Activated CD4-positive, alpha-beta T cell treated with anti-CD3 and anti-CD28 coated beads, Interleukin-2, amount 50 U/mL, for 1 hour (primary cell): ENCODE data around the gene DNASE1L2.

ENCODE experiments used
- DNase-seq: peaks from one replicate; pipeline ENCODE4 v3.0.0-alpha.2; 2020

DNASE1L2 gene

GRCh38 chr16:2271848-2272461 lies 35.7 kb downstream of the DNASE1L2 start:
- DNase-seq = no peak

GRCh38 chr16:2273484-2273883 lies 37.2 kb downstream of the DNASE1L2 start:
- DNase-seq = no peak

- DNase-seq = no peak
Observed at GRCh38 chr16:2273931-2274330, 37.7 kb downstream of the DNASE1L2 start.

DNA sequence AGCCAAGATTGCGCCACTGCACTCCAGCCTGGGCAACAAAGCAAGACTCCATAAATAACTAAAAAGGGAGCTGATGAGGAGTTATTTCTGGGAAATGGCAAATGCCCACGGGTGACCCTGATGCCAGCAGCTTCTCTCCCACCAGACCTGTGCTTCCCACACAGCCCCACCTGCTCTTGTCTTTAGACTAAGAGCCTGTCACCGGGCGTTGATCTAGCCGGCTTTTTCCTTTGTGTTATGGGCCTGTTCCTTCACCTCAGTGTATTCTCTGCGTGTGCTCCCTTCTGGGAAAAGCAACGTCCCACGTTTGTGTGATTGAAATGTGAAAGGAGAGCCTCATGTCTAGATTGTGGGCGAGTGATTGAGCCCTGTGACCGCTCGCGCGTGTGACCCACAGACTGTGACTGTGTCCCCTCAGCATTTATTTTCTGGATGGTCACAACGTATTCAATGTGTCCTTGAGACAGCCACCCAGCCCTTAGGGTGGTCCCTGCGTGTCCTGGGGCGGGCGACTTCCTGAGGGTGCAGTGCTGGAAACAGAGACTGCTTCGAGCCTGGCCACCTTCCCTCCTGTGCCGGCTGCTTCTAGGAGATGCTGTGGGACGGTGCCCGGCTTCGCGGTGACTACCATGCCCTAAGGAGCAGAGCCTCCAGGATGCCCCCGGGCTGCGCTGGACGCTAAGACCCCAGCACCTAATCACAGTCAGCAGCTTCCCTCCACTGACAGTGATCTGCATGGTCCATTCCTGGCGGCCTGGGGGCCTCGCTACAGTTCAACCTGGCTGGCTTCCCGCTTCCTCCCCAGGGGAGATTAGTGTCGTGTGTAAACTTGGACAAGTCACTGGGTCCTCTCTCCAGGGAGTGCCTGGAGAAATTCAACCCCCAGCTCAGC lies 39.5 kb downstream of the DNASE1L2 start:
- no peak for DNase-seq

DNA sequence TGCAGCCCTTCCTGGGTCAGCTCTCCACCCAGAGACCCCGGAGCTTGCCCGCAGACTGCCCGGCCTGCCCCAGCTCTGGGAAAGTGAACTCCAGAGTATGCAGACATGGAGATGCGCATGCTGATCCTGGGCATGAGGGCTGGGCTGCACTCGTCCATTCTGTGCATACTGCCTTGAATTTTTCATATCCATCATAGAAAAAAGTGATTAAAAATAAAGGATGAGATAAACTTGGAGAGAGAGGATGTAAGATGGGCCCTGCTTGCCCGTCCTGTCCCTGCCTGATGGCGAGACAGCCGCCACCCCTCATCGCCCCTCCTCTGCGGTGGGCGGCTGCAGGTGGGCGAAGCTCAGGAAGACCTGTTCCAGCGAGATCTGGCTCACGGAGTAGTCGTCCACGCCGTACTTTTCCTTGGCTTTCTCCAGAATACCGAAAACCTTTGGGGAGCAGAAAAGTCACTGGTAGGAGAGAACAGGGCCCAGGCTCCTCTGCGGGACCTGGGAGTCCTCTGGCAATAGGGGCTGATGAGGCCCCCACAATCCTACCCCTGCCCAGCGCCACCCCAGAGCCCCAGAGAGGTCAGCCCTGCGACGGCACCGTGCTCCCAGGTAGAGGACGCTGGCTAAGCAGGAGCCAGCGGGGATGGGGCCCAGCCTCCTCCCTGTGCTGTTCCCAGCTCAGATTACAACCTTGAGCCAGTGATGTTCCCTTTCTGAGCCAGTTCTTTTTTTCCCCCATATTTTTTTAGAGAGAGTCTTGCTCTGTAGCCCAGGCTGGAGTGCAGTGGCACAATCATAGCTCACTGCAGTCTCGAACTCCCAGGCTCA lies 40.3 kb downstream of the DNASE1L2 start:
- DNase-seq = no peak

DNA sequence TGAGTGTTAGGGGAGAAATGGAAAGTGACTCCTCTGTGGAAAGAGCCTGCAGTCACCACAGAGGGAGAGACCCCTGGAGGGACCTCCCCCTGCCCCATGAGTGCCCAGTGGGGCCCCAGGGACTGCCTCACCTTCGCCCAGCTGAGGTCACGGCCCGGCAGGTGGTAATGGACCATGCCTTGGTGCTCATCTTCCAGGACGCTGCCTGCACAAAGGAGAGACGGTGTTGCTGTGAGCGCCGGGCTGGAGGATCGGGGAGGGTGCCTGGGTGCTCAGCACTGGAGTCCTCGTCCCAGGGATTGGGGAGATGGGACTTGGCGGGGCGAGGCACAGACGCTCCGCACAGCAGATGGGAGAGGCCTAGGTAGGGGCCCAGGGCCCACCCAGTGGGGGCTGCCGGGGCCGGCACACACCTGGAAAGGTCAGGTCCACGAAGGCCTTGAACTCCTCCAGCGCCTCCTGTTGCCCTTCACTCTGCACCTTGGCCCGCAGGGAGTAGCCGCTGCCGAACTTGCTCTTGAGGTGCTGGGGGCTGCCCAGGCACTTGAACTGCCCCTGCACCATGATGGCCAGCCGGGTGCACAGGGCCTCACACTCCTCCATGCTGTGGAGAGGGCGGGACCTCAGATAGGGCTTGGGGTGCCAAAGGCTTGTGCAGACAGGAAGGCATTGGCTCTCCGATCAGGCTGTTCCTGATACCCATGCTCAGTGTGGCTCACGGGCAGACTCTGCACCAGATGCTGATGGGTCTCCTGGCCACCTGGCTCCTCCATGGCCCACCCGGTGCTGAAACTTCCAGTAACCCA lies 41.4 kb downstream of the DNASE1L2 start:
- no peak for DNase-seq

GRCh38 chr16:2278272-2278608 lies 42.0 kb downstream of the DNASE1L2 start:
- DNase-seq = no peak

GRCh38 chr16:2278956-2279800 lies 42.9 kb downstream of the DNASE1L2 start:
- no peak for DNase-seq

- DNase-seq = no peak
Observed at GRCh38 chr16:2280461-2280860, 44.2 kb downstream of the DNASE1L2 start.

GRCh38 chr16:2280981-2281542 lies 44.8 kb downstream of the DNASE1L2 start:
- no peak for DNase-seq

DNA sequence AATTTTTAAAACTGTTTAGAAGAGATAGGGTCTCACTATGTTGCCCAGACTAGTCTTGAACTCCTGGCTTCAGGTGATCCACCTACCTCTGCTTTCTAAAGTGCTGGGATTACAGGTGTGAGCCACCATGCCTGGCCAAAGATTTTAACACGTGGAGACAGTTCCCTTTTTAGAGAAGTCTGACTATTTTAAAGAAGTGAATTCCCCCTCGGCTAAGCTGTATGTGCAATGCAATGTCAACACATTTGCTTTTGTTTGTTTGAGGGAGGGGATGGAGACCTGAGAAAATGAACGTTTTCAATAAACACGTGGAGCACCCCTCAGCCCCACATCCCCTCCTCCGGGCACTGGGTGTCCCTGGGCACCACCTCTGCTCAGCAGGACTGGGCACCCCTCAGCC lies 46.0 kb downstream of the DNASE1L2 start:
- DNase-seq = no peak

DNA sequence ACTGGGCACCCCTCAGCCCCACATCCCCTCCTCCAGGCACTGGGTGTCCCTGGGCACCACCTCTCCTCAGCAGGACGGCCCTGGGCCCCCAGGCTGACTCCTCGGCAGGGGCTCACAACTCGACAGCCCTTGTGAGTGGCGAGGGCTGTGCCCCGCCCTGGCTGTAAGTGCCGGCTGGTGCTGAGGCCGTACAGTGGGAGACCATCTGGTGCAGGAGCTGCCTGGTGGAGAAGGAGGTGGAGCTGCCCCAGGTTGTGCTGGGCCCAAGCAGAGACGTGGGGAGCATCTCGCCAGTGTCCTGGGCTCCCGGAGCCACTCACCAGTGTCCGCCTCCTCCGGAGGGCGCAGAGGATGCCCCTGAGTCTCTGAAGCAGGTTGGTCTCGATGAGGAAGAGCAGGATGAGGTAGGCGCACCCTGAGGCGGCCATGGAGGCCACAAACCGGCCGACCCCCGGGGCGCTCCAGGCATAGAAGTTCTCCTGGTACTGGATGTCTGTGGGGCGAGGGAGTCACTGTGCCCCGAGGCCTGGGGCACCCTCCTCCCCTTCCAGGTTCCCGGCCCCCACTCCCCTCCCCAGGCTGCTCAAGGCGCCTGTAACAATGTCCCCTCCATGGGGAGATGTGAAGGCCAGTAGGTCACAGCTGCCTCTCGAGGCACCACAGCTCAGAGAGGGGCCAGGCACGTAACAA lies 46.8 kb downstream of the DNASE1L2 start:
- no peak for DNase-seq

- DNase-seq = no peak
Observed at GRCh38 chr16:2284001-2284770, 47.9 kb downstream of the DNASE1L2 start.

DNA sequence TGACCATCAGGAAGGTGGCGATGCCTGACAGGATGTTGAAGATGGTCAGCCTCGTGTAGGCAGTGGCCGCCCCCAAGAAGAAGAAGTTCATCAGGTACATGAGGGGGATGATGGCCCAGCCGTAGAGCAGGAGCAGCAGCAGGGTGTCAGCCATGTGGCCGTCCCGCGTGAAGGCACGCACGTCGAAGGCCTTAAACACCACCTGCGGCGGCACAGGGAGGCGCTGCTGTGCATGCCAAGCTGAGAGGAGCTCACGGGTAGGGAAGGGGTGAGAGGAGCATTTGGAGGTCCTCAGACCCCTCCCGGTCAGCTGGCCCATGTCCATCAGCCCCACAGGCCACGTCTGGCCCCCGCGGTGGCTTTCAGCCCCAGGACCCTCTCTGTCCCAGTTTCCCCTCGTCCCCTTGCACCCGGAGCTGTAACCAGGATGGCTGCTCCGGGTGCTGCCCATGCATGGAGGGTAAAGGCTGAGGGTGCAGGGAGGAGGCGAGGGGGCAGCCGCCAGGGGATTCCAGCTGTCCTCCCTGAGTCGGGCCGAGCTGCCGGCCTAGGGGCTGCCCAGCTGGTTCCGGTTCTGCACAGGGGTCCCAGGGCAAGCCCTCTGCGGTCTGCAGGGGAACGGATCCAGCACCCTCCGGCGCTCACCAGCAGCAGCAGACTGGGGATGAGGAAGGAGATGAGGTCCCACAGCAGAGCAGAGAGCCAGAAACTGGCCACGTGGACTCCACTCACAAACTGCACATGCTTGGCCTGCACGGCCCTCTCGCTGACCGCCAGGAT lies 48.7 kb downstream of the DNASE1L2 start:
- no peak for DNase-seq

DNA sequence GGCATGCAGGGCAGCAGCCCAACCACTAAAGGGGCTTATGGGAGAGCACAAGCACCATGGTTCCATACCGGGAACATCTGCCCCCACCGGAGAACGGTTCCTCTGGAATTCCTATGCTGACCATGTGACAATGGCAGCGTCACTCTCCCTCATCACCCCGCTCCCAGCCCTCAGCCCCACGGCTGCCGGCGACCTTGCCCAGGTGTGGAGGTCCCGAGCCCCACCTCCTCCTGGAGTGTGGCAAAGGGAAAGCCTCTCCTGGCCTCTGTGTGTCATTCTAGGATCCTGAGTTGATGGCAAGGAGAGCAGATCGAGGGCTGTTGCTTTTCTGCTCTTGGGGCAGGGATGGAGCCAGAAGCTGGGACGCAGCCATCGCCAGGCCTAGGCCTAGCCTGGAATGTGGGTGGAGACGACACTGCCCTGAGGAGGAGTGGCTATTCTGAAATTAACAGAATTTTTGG lies 49.5 kb downstream of the DNASE1L2 start:
- no peak for DNase-seq

DNA sequence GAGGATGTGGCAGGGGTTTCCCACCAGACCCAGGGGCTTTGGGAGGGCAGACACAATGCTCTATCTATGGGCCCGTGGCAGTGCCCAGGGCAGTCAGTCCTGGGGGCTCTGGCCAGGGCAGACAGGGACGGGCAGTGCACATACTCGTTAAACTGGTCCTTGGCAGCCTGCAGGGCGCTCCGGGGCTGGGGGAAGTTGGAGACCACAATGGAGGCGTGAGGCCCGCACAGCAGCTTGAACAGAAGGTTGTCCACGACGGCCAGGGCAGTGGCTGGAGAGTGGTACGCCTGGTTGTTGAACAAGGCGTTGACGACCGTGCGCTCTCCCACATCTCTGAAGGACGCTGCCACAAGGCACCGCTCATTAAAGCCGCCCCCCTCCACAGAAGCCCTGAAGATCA lies 50.3 kb downstream of the DNASE1L2 start:
- no peak for DNase-seq

DNA sequence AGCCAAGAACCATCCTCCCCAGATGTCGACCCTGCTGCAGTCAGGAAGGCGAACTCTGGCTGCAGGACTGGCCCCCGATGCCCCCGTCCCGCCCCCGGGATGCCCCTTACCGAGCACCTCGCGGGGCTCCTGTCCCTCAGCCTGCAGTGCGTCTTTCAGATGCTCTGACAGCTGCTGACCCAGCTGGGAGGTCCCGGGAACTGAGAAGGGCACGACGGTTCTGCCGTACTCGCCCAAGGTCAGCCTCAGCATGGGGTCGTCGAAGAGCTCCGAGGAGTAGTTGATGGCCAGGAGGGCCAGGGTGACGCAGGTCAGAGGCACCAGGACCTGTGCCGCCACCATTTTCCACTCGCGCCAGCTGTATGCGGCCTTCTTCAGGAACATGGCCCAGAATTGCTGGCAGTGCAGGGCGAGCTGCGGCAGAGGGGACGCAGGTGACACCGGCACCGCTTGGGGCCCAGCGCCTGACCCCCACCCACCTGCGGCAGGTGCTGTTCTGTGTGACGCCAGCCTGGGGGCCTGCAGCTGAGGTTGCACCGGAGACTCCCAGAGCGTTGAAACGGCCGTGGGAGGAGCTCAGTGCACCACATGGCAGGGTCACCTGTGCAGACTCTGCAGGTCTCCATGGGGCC lies 51.8 kb downstream of the DNASE1L2 start:
- no peak for DNase-seq
